Thoracic aorta (tissue), 2 donors: Measurements from ENCODE around the gene BICDL2. TPM values are rescaled to one million over a fixed set of nuclear protein-coding genes. Genes with fewer than 3 reads are reported as not detected.
A peak's percentile ranks its signal among the peaks of the same experiment; 100 is the strongest.

Experiments used
- ATAC-seq: fragments of 150-250 bp; one replicate; pipeline ENCODE4 v1.8.0; 2017; ENCODE audit warnings: low read depth; ENCODE audit not compliant: insufficient number of reproducible peaks, low FRiP score
- DNase-seq: peaks from one replicate; pipeline ENCODE4 v3.0.0-alpha.2; 2020; ENCODE audit warnings: low spot score
- H3K27ac ChIP-seq, 2 donors: fragments of 200-600 bp; sonication (generic); 1 replicate in 1 of 2; 2 replicates in 1 of 2; pipeline ENCODE4 v1.5.1; 2016; ENCODE audit warnings: mild to moderate bottlenecking in 2 of 2, moderate library complexity in 2 of 2
- H3K27me3 ChIP-seq: fragments of 200-600 bp; sonication (generic); replicated peaks from 2 replicates; pipeline ENCODE4 v1.6.0; 2016; ENCODE audit warnings: mild to moderate bottlenecking; ENCODE audit not compliant: insufficient read depth
- H3K36me3 ChIP-seq: fragments of 200-600 bp; sonication (generic); one replicate; pipeline ENCODE4 v1.5.1; 2016
- H3K4me1 ChIP-seq, 2 donors: fragments of 200-600 bp; sonication (generic); 1 replicate in 1 of 2; 2 replicates in 1 of 2; pipeline versions ENCODE4 v1.5.1 to v1.6.0; 2016; ENCODE audit warnings: low read depth in 2 of 2, mild to moderate bottlenecking in 1 of 2; ENCODE audit not compliant: control insufficient read depth in 1 of 2
- H3K4me3 ChIP-seq: fragments of 200-600 bp; sonication (generic); 2 replicates; pipeline ENCODE4 v1.5.1; 2016; ENCODE audit warnings: mild to moderate bottlenecking
- H3K9me3 ChIP-seq: fragments of 200-600 bp; sonication (generic); 2 replicates; pipeline ENCODE4 v1.5.1; 2016
- total RNA-seq, 2 donors: library from RNA; depleted of rRNA; stranded (reverse); fragments of >200 nt; gene quantifications; one replicate each; pipeline versions ENCODE4 v1.1.0 to v1.2.3, GENCODE V29; 2016
- TF ChIP-seq, protein P1 (sequence below): fragments of 200-600 bp; sonication (generic); IDR thresholded peaks from one replicate; pipeline ENCODE4 v1.5.1; 2019; ENCODE audit warnings: antibody characterized with exemption

The BICDL2 gene
- total RNA-seq, 2 donors from 2014 or later = 1.1 TPM; not detected in 1

DNA sequence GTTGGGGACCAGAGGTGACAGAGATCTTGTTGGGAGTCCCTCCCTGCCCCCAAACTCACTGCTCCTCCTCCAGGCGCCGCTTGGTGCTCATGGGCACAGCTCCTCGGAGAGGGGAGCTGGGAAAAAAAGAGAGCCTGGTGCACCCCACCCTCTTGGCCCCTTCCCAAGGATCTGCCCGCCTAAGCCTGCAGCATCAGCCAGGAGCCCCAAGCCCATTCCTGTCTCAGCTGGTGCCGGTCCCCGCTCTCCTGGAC is 13.4 kb downstream of the BICDL2 start:
- H3K4me3 ChIP-seq = peak overlapping the region; percentile 98
- H3K9me3 ChIP-seq = no peaks in the 10 kb centered on the region
- ATAC-seq (no peak), DNase-seq (peak; percentile 48)
- TF ChIP-seq, protein P1, sequence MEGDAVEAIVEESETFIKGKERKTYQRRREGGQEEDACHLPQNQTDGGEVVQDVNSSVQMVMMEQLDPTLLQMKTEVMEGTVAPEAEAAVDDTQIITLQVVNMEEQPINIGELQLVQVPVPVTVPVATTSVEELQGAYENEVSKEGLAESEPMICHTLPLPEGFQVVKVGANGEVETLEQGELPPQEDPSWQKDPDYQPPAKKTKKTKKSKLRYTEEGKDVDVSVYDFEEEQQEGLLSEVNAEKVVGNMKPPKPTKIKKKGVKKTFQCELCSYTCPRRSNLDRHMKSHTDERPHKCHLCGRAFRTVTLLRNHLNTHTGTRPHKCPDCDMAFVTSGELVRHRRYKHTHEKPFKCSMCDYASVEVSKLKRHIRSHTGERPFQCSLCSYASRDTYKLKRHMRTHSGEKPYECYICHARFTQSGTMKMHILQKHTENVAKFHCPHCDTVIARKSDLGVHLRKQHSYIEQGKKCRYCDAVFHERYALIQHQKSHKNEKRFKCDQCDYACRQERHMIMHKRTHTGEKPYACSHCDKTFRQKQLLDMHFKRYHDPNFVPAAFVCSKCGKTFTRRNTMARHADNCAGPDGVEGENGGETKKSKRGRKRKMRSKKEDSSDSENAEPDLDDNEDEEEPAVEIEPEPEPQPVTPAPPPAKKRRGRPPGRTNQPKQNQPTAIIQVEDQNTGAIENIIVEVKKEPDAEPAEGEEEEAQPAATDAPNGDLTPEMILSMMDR = no peak
- H3K4me1 ChIP-seq = peaks cover 0 to 39% of the 10 kb centered on the region in 2 donors
- H3K27me3 ChIP-seq = no peaks in the 10 kb centered on the region
- H3K36me3 ChIP-seq = peaks cover 12% of the 10 kb centered on the region
- peak overlapping the region; percentile 94 to 100 for H3K27ac ChIP-seq

DNA sequence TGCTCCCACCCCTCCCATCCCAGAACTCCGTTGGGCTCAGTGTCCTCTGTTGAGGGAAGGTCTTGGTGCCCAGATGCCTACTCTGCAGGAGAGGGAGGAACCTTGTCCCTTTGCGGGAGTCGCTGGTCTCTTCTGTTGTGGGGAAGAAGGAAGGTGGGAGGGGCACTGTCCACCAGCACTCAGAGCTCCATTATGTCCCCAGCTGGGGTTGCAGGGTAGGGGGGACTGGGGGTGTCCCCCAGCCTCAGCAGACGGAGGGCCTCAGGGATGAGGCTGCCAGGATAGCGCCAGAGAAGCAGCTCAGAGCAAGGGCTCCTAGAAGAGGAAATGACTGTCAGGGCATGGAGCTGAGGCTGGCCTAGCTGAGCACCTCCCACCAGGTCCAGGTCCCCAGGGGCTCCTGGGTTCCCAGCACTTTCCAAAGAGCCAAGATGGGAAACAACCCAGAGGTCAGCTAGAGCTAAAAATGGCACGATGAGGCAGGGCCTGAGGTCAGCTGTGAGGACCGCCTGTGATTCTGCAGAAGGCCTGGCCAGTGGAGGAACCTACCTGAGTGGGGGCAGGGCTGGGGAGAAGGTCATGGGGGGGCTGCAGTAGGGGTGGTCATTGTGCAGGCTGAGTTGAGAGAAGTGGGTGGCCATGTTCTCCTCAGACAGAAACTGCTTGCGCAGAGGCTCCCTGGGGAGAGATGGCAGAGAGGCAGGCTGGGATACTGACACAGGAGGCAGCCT is 13.9 kb downstream of the BICDL2 start:
- peaks cover 12% of the 10 kb centered on the region for H3K36me3 ChIP-seq
- no peaks in the 10 kb centered on the region for H3K9me3 ChIP-seq
- peak; percentile 3 for ATAC-seq
- peak overlapping the region; percentile 98 for H3K4me3 ChIP-seq
- peaks cover 0 to 39% of the 10 kb centered on the region in 2 donors for H3K4me1 ChIP-seq
- H3K27ac ChIP-seq = peak overlapping the region; percentile 94 to 100
- DNase-seq = peak; percentile 45
- TF ChIP-seq, protein P1 = no peak
- no peaks in the 10 kb centered on the region for H3K27me3 ChIP-seq

DNA sequence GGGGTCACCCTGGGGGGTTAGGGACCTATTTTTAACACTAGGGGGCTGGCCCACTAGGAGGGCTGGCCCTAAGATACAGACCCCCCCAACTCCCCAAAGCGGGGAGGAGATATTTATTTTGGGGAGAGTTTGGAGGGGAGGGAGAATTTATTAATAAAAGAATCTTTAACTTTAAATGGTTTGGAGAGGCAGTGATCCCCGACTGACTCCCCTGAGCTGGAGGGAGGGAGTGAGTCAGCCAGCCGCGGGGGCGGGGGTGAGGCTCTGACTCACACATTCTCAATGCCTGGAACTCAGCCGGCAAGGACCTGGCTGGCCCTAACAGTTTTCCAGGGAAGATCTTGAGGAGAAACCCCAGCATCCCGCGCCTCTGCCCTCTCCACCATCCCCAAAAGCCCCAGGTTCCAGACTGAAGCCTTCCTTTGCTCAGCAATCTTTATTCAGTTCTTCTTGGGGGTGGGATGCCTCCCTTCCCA is 14.5 kb downstream of the BICDL2 start:
- ATAC-seq (peak; percentile 36), DNase-seq (peak; percentile 78)
- Histone ChIP-seq H3K27me3 (no peaks in the 10 kb centered on the region), H3K9me3 (no peaks in the 10 kb centered on the region), H3K27ac (peak overlapping the region; percentile 94 to 100), H3K36me3 (peaks cover 12% of the 10 kb centered on the region), H3K4me1 (peaks cover 0 to 39% of the 10 kb centered on the region in 2 donors), H3K4me3 (peak overlapping the region; percentile 98)
- TF ChIP-seq, protein P1 = no peak

DNA sequence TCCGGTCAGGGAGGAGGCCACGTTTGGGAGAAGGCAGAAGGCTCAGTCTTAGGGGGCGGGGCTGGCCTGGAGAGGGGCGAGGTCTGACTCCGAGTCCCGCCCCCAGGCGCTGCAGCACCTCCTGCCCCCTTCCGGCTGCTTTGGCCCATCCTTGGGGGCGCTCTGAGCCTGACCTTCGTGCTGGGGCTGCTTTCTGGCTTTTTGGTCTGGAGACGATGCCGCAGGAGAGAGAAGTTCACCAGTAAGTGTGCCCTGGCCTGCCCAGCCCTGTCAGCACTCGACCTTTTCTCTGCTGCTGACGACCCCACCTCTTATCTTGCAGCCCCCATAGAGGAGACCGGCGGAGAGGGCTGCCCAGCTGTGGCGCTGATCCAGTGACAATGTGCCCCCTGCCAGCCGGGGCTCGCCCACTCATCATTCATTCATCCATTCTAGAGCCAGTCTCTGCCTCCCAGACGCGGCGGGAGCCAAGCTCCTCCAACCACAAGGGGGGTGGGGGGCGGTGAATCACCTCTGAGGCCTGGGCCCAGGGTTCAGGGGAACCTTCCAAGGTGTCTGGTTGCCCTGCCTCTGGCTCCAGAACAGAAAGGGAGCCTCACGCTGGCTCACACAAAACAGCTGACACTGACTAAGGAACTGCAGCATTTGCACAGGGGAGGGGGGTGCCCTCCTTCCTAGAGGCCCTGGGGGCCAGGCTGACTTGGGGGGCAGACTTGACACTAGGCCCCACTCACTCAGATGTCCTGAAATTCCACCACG is 15.1 kb downstream of the BICDL2 start:
- peak; percentile 75 for DNase-seq
- peak; percentile 30 for ATAC-seq
- H3K27me3 ChIP-seq = no peaks in the 10 kb centered on the region
- peak overlapping the region; percentile 94 to 100 for H3K27ac ChIP-seq
- no peaks in the 10 kb centered on the region for H3K9me3 ChIP-seq
- peaks cover 10% of the 10 kb centered on the region for H3K36me3 ChIP-seq
- peaks cover 0 to 39% of the 10 kb centered on the region in 2 donors for H3K4me1 ChIP-seq
- peak overlapping the region; percentile 98 for H3K4me3 ChIP-seq
- TF ChIP-seq, protein P1 = peak; percentile 6
